Cardiac fibroblast (primary cell): Measurements from ENCODE around the gene BLM.

ENCODE experiments used
- DNase-seq, 2 donors: peaks; one replicate each; pipeline versions ENCODE4 v3.0.0 to v3.0.0-alpha.2; 2010; ENCODE audit warnings: low read depth in 2 of 2
- H3K4me3 ChIP-seq, 2 donors: replicated peaks in 1 of 2; 1 replicate in 1 of 2; 2 replicates in 1 of 2; pipeline ENCODE4 v1.5.1; 2011; ENCODE audit warnings: low read depth in 2 of 2, low read length in 2 of 2, mild to moderate bottlenecking in 2 of 2, moderate library complexity in 1 of 2
- TF ChIP-seq, protein P1 (sequence below): IDR thresholded peaks from one replicate; pipeline ENCODE4 v1.5.1; 2011; ENCODE audit warnings: low read depth, mild to moderate bottlenecking, low read length, inconsistent platforms

Gene BLM

DNA sequence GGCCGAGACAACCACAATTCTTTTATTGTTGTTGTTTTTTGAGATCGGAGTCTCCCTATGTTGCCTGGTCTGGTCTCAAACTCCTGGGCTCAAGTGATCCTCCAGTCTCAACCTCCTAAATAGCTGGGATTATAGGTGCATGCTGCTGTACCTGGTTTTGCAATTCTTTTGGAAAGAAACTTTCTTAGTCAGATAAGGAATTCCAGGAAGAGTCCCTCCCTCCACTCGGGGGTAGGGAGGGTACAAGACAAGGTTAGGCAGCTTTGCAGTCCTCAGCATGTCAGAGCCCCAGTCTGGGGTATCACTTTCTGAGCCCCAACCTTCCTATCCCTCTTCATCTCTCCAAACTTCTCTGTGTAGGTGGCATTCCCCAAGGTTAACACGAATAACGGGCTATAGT lies 117.5 kb downstream of the BLM start:
- no peak overlapping the region for H3K4me3 ChIP-seq
- TF ChIP-seq, protein P1, sequence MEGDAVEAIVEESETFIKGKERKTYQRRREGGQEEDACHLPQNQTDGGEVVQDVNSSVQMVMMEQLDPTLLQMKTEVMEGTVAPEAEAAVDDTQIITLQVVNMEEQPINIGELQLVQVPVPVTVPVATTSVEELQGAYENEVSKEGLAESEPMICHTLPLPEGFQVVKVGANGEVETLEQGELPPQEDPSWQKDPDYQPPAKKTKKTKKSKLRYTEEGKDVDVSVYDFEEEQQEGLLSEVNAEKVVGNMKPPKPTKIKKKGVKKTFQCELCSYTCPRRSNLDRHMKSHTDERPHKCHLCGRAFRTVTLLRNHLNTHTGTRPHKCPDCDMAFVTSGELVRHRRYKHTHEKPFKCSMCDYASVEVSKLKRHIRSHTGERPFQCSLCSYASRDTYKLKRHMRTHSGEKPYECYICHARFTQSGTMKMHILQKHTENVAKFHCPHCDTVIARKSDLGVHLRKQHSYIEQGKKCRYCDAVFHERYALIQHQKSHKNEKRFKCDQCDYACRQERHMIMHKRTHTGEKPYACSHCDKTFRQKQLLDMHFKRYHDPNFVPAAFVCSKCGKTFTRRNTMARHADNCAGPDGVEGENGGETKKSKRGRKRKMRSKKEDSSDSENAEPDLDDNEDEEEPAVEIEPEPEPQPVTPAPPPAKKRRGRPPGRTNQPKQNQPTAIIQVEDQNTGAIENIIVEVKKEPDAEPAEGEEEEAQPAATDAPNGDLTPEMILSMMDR: no peak
- DNase-seq: no peak

DNA sequence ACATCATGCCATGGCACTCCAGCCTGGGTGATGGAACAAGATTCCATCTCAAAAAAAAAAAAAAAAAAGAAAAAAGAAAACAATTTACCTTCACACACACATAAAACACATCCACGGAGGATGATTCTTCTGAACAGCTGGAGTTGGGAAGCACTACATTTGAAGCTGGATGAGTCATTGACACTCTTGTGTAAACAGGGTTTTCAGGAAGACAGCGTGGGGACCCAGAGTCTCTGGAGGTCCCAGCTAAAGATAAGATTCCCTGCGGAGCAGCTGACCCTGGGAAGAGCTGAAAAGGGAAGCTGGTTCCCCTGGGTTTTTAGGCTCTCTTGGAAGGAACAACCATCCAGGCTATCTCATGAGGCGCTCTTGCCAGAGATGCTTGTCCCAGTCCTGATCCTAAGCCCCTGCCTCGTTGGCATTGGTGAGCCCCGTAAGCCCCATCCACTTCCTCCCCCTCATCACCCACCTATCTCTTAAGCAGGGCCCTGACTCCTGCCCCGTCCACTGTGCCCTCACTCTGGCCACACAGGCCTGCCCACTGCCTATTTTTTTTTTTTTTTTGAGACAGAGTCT lies 119.2 kb downstream of the BLM start:
- DNase-seq: peak; percentile 60 to 73
- TF ChIP-seq, protein P1: no peak
- no peak overlapping the region for H3K4me3 ChIP-seq

DNA sequence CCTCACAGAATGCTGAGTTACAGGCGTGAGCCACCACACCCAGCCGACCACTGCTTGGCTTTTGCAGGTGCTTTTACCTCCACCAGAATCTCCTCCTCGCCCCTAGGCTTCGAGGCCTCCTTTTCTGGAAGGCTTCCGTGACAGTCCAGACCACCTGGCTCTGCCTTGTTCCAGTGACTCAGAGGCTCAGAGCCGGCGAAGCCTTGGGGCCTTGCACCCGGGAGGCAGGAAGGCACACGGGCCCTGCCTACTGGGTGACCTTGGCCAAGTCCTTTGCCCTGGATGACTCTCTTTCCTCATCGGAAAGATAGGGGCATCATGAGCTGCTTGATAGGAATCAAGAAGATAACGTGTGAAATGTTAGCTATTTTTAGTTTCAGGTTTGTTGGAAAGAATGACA lies 119.9 kb downstream of the BLM start:
- no peak for DNase-seq
- TF ChIP-seq, protein P1: no peak
- H3K4me3 ChIP-seq: no peak overlapping the region

DNA sequence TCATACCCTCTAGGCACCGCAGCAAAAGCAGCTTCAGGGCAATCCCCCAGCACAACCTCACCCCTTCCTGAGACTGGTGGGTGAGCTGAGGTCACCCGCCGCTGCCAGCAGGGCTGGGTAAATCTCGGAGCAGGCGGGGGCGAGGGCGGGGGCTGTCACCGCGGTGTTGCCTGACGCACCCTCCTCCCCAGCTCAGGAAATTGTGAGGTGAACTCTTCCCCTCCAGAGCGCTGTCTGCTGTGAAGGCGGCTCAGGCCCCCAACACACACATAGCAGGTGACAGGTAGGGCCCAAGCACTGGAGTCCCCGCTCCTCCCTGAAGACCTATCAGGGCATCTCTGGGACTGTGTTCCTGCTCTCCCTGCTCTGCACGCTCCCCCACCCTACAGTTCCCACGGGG lies 121.0 kb downstream of the BLM start:
- TF ChIP-seq, protein P1: no peak
- no peak overlapping the region for H3K4me3 ChIP-seq
- DNase-seq: no peak

DNA sequence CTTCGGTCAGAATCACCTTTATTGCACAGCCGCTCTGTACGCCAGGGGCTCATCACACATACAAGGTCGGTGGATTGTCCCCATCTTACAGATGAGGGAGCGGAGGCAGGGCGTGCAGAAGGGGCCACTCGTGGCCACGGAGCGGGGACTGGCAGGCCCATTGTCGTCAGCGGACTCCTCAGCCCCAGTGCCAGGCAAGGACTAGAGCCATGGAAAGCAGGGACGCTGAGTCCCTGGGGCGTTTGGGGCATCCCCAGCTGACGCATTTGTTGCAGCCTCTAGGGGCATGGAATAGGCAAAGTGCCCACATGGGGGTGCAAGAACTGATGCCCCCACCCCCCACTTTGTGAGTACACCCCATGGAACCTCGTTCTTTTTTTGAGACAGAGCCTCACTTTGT lies 121.4 kb downstream of the BLM start:
- H3K4me3 ChIP-seq: no peak overlapping the region
- TF ChIP-seq, protein P1: no peak
- DNase-seq: no peak

DNA sequence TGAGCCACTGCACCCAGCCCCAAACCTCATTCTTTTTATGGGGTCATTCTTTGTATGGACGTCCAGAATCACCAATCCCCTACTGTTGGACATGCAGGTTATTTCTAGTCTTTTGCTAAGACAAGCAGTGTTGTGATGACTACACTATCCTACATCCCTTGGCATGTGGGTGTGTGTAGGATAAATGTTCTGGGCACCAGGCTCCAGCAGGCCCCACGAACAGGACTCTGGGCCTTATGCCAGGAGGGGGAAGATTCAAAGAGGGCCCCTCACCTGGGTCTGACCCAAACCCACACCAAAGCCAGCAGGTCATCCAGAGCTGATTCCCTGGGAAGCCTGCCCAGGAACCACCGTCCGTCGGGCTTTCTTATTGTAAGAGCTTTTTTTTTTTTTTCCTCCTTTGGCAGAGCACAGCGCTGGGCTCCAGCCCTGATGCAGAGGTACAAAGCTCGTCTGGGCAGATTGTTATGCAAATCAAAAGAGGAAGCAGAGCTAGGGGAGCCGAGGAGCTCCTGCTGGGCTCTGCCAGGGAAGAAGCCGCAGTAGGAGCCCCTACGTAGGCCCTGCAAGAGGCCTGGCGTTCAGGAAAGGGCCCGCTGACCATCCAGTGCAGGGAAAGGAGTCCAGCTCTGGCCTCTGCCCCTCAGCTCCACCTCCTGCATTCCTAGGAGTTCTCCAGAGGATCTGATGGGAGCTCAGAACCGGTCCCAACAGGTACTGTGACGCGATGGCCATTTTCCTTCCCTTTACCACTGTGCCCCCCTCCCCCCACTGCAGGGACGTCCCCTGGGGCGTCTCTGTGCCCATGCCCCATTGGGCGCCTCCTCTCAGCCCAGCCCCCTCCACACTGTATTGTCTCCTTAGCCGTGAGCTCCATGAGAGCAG lies 122.3 kb downstream of the BLM start:
- TF ChIP-seq, protein P1: no peak
- DNase-seq: peak in 1 of 2 donors; percentile 50
- no peak overlapping the region for H3K4me3 ChIP-seq
